Heart left ventricle (tissue), 16 donors: ENCODE results near the gene C2orf69. TPM values are rescaled to one million over a fixed set of nuclear protein-coding genes. Genes with fewer than 3 reads are reported as not detected.

Source experiments
- ATAC-seq, 4 donors: fragments of 200-7000 bp; cut with Tn5 transposase; one replicate each; pipeline ENCODE4 v1.9.1; 2020 to 2022; ENCODE audit warnings: moderate library complexity in 4 of 4, mild to moderate bottlenecking in 3 of 4, moderate number of reproducible peaks in 1 of 4
- DNase-seq, 5 donors: peaks; one replicate each; pipeline ENCODE4 v3.0.0-alpha.2; 2020
- H3K27ac ChIP-seq, 12 donors: fragments of 200-600 bp; sonication (generic) in 4 of 12; one replicate each; pipeline versions ENCODE4 v1.5.0 to v1.8.0; 2016 to 2022; ENCODE audit warnings: mild to moderate bottlenecking in 2 of 12
- H3K27me3 ChIP-seq, 9 donors: fragments of 200-600 bp; sonication (generic) in 2 of 9; one replicate each; pipeline versions ENCODE4 v1.5.1 to v1.8.0; 2016 to 2022; ENCODE audit warnings: mild to moderate bottlenecking in 3 of 9
- H3K36me3 ChIP-seq, 9 donors: fragments of 200-600 bp; sonication (generic) in 2 of 9; one replicate each; pipeline versions ENCODE4 v1.5.0 to v1.8.0; 2018 to 2022; ENCODE audit warnings: mild to moderate bottlenecking in 2 of 9
- H3K4me1 ChIP-seq, 12 donors: fragments of 200-600 bp; sonication (generic) in 4 of 12; one replicate each; pipeline versions ENCODE4 v1.5.0 to v1.8.0; 2016 to 2022; ENCODE audit warnings: mild to moderate bottlenecking in 3 of 12
- H3K4me3 ChIP-seq, 12 donors: fragments of 200-600 bp; sonication (generic) in 4 of 12; one replicate each; pipeline versions ENCODE4 v1.5.0 to v1.8.0; 2017 to 2022; ENCODE audit warnings: mild to moderate bottlenecking in 9 of 12, moderate library complexity in 4 of 12
- H3K9me3 ChIP-seq, 12 donors: fragments of 200-600 bp; sonication (generic) in 4 of 12; one replicate each; pipeline versions ENCODE4 v1.5.0 to v1.8.0; 2016 to 2022; ENCODE audit warnings: mild to moderate bottlenecking in 1 of 12
- CTCF ChIP-seq, 12 donors: fragments of 200-600 bp; sonication (generic) in 4 of 12; IDR thresholded peaks; one replicate each; pipeline versions ENCODE4 v1.5.0 to v1.8.0; 2018 to 2022; ENCODE audit warnings: antibody characterized with exemption in 12 of 12, mild to moderate bottlenecking in 5 of 12
- POLR2A ChIP-seq, 2 donors: fragments of 450-650 bp; IDR thresholded peaks; one replicate each; pipeline ENCODE4 v1.6.1; 2017; ENCODE audit warnings: antibody characterized with exemption in 2 of 2, mild to moderate bottlenecking in 2 of 2, moderate library complexity in 2 of 2
- WGBS, 4 donors: extraction: QIAGEN DNeasy Blood & Tissue Kit in 2 of 4; methylation state at CpG; one replicate each; pipeline versions ENCODE4 v1.1.5 to v1.1.7; 2013 to 2018; 5-methylcytosine and 5-hydroxymethylcytosine counted together
- intact Hi-C, 10 donors: fragments of 100-400 bp; cut with DNase I; formaldehyde crosslinking; loops; one replicate each; pipeline versions ENCODE4 v1.11.1 to v1.14.2; 2022
- polyA plus RNA-seq, 2 donors: library from polyadenylated mRNA; stranded (reverse); fragments of 200-250 nt; gene quantifications; one replicate each; pipeline ENCODE4 v1.2.3, GENCODE V29; 2013
- total RNA-seq, 9 donors: library from RNA; depleted of rRNA in 2 of 9; stranded (reverse); fragments of >200 nt in 2 of 9; fragmentation: NEBNext Ultra II Directional in 3 of 9; extraction: Animal tissue kit (Norgen Biotek cat#: 25700) in 3 of 9; gene quantifications; one replicate each; pipeline versions ENCODE4 v1.1.0 to v1.2.4, GENCODE V29; 2016 to 2023
- donor health status: ischemic (EF 13 %, LVEDD 7.1; RV severe dilation, severe dysfunction).
- donor health status: healthy with polysubstance abuse.
- donor health status: DM: no; HTN: yes; CAD: no.
- donor health status: DM: no; HTN: no; CAD: no.
- donor health status: ischemic (EF 25% LVEDD 6.9; RV normal size, moderate dysfunction).
- donor health status: ischemic (EF 25% LVEDD 5.7; RV mildly dilated, moderate dysfunction).
- donor health status: healthy.
- donor health status: DM: yes; HTN: yes; CAD: no.
- donor health status: ischemic (EF 35%, LVEDD 5.7; RV mildly dilated, moderate dysfunction).
- donor health status: nonischemic (EF 11% LVEDD 7.7; RV severe dilation, severe dysfunction).
- donor health status: DM: yes; HTN: yes; CAD: no.
- donor health status: PGD.
- donor health status: ischemic (EF 29% LVEDD 5.4; RV normal size, mild dysfunction).
- donor health status: nonischemic (EF 23%, LVEDD 6.1; RV moderate dilation, normal function).

The C2orf69 gene
- total and polyA plus RNA-seq, 11 donors = 5.5 to 10.6 (median 8.6) TPM

- no peak for ATAC-seq
- Histone ChIP-seq H3K36me3 (peaks cover 0 to 27% (median 16%) of the 10 kb centered on the region in 9 donors), H3K9me3 (peaks cover 0 to 7% (median 0%) of the 10 kb centered on the region in 12 donors), H3K4me3 (no peak overlapping the region), H3K27me3 (no peaks in the 10 kb centered on the region), H3K27ac (no peak overlapping the region), H3K4me1 (peaks cover 0 to 29% (median 22%) of the 10 kb centered on the region in 12 donors)
- TF ChIP-seq CTCF (IDR thresholded peaks at IDR 0.05) (no peak), POLR2A (IDR thresholded peaks at IDR 0.05) (no peak)
- no peak for DNase-seq
- intact Hi-C loops = loop anchor here in 1 of 10 donors (5.0 kb wide), 1 partner anchor 898 kb away; the partner anchor contains the start of gene BZW1
- 60 to 70% (median 61%) methylated on average over 2 of the region's 2 CpGs for WGBS, 4 donors
Measured at GRCh38 chr2:199914372-199914958, 3.4 kb downstream of the C2orf69 start.

- Histone ChIP-seq H3K27me3 (no peaks in the 10 kb centered on the region), H3K4me1 (peaks cover 0 to 22% (median 16%) of the 10 kb centered on the region in 12 donors), H3K27ac (no peak overlapping the region), H3K36me3 (peaks cover 0 to 32% (median 17%) of the 10 kb centered on the region in 9 donors), H3K9me3 (peaks cover 0 to 7% (median 0%) of the 10 kb centered on the region in 12 donors), H3K4me3 (no peak overlapping the region)
- 83 to 98% (median 92%) methylated on average over 4 of the region's 4 CpGs for WGBS, 4 donors
- intact Hi-C loops = no loop called here
- no peak for DNase-seq
- no peak for ATAC-seq
- TF ChIP-seq CTCF (IDR thresholded peaks at IDR 0.05) = no peak
- TF ChIP-seq POLR2A (IDR thresholded peaks at IDR 0.05) = no peak
Measured at GRCh38 chr2:199916980-199917379, 5.9 kb downstream of the C2orf69 start.

GRCh38 chr2:199922856-199923255 lies 11.8 kb downstream of the C2orf69 start:
- intact Hi-C loops = no loop called here
- Histone ChIP-seq H3K9me3 (no peaks in the 10 kb centered on the region), H3K27ac (no peak overlapping the region), H3K27me3 (no peaks in the 10 kb centered on the region), H3K4me3 (no peak overlapping the region), H3K4me1 (peaks cover 0 to 7% (median 0%) of the 10 kb centered on the region in 12 donors), H3K36me3 (peaks cover 0 to 35% (median 26%) of the 10 kb centered on the region in 9 donors)
- TF ChIP-seq POLR2A (IDR thresholded peaks at IDR 0.05) (no peak), CTCF (IDR thresholded peaks at IDR 0.05) (no peak)
- peak in 1 of 4 donors; percentile 63 for ATAC-seq
- no peak for DNase-seq
- 43 to 63% (median 55%) methylated on average over 5 of the region's 5 CpGs for WGBS, 4 donors

GRCh38 chr2:199923924-199924323 lies 12.8 kb downstream of the C2orf69 start:
- Histone ChIP-seq H3K27me3 (no peaks in the 10 kb centered on the region), H3K36me3 (peaks cover 0 to 33% (median 24%) of the 10 kb centered on the region in 9 donors), H3K27ac (no peak overlapping the region), H3K4me3 (no peak overlapping the region), H3K9me3 (no peaks in the 10 kb centered on the region), H3K4me1 (peaks cover 0 to 7% (median 0%) of the 10 kb centered on the region in 12 donors)
- no peak for ATAC-seq
- TF ChIP-seq POLR2A (IDR thresholded peaks at IDR 0.05) (no peak), CTCF (IDR thresholded peaks at IDR 0.05) (no peak)
- intact Hi-C loops = no loop called here
- no peak for DNase-seq
- WGBS, 4 donors = 63 to 81% (median 71%) methylated on average over 2 of the region's 2 CpGs
